Stimulated activated CD4-positive, alpha-beta T cell treated with anti-CD3 and anti-CD28 coated beads, Interleukin-2, amount 100 ng/mL, for 24 hours (primary cell): ENCODE measurements around the gene TUBE1.
"Not testable (repeated sequence)": the region's sequence is repeated elsewhere in the genome, so short reads cannot be mapped to it uniquely, and the experiment has no call there.

Source experiments
- DNase-seq, 2 donors: peaks; one replicate each; pipeline ENCODE4 v3.0.0-alpha.2; 2020

The TUBE1 gene

DNA sequence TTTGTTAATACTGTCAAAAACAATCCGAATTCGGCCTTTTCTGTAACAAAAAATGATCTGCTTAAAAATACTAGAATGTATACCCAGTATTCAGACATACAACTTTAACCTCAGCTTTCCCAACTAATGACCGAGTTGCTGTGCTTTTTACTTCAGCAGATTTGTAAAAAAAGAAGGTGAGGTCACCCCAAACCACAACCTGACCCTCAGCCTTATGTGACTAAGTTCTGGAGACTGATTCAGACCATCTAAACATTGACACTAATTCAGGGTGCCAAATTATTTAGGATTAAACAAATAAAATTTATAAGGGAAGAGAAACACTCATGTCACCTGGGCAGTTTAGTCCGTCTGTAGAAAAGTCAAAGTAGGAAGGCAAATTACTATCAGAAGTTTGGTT is 25.7 kb downstream of the TUBE1 start:
- DNase-seq = no peak

DNA sequence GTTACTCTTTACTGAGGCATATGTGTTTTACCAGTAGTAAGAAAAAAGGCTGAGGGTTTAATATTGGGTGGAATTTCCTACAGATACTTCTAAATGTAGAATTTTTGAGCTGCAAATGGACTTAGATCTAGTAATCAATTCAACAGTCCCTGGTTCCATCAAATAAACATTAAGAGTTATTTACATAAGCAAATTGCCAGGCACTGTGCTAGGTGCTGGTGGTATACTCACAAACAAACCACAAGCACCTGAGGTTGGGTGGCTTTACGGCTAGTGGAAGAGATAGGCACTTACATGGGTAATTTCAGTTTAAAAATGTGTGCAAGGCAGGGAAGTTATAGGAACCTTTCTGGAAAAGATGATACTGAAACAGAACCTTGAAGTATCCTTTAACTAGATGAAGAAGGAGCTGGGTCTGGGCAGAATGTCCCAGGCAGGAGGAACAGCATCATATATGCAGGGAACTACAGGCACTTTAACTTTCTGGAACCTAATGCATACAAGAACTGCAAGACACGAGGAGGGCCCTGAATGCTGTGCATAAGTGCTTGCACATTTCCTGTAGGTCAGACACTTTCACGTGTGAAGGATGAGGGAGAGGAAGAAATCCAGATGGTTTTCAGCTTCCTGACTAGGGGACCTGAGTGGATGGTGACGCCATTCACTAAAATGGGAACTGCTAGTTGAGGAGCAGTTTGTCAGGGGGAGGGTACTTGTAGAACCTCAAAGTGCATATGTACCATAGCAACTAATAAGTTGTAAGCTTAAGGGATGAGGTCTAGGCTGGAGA is 28.8 kb downstream of the TUBE1 start:
- DNase-seq = no peak

DNA sequence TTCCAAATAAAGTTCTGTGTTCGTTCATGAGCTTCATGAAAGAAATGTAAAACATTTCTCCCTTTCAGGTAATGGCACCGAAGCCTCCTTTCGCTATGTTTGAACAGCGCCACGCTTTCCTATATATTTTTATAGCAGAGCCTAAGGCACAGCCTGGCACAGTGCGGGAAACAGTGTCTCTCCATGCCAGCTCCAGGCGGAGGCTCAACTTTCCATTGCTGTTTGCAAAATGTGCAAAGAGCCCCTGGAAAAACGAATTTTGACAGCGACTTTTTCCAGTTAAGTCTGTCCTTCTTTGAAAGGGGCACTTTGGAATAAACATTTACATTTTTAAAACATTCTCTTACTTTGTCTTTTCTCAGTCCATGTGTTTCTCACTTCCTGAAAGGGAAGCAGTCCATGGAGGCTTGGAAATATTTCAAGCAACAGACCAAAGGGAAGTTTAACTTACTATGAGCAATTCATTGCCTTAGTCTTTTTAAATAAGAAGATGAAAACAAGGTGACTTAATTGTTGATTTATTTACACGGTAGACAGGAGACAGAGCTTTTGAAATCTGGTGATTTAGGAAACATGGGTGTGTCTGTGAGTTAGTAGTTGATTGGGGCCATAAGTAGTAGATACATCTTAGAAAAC is 32.6 kb downstream of the TUBE1 start:
- DNase-seq = no peak

DNA sequence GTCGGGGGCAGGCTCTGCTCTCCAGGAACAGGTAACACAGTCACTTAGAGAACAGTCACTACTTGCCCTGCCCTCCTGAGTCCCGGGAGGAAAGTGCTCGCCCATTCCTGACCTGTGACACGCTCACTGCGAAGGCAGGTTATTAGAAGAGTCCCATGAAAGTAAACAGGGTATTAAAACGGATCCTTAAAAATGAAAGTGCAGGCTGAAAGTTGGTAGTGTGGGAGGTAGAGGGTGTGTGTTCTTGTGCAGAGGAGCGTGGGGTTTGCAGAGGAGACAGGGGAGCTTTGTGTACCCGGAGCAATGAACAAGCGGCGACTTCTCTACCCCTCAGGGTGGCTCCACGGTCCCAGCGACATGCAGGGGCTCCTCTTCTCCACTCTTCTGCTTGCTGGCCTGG is 33.3 kb downstream of the TUBE1 start, which contains the start of gene CCN6:
CCN6 (plus strand) TSS at position 104 of the 400 bp plus-strand sequence; CDS start at position 358, 254 bp downstream.
- no peak for DNase-seq

DNA sequence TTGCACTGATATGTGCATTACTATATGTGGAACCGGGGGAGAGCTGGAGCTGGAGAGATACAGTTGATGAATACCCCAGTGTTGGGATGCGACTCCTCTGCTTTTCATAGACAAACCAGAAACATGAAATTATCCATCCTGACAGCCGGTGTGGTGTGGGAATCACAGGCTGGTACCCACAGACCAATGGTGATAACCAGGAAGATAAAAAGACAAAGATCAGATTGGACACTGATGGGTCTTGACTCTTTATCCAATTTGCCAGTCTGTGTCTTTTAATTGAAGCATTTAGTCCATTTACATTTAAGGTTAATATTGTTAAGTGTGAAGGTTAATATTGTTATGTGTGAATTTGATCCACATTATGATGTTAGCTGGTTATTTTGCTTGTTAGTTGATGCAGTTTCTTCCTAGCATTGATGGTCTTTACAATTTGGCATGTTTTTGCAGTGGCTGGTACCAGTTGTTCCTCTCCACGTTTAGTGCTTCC is 36.0 kb downstream of the TUBE1 start:
- not testable (repeated sequence) for DNase-seq

DNA sequence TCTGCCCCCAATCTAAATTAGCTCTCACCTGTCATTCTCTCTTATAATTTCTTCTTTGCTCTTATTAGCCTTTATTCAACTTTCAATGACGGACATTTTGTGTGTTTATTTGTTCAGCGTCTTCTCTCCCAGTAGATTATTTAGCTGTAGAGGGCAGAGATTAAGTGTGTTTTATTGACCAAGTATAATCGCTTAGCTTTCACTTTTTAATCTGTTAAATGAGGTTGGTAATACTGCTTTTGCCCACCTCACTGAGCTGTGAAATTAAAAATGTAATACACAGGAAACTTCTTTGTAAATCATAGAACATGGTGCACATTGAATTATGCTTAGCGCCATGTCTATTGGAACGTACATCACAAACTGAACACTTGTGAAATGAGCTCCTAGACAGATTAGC is 36.9 kb downstream of the TUBE1 start:
- no peak for DNase-seq

DNA sequence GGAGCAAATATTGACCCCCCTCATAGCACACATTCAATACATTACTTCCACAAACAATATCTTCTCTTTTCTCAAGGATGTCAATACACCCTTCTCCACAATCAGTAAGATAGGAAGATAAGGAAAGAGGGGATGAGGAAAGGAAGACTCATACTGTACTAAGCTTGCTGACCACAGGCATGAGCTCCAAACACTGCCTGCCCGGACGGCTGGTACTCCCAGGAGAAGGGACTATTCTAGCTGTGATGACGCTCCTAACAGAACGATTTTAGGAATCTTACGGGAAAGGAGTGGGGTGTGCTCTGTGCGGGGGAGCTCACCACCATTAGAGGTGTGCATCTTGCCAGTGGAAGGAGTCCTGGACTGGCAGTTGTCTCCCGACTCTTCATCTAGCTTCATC is 37.3 kb downstream of the TUBE1 start:
- DNase-seq = no peak

DNA sequence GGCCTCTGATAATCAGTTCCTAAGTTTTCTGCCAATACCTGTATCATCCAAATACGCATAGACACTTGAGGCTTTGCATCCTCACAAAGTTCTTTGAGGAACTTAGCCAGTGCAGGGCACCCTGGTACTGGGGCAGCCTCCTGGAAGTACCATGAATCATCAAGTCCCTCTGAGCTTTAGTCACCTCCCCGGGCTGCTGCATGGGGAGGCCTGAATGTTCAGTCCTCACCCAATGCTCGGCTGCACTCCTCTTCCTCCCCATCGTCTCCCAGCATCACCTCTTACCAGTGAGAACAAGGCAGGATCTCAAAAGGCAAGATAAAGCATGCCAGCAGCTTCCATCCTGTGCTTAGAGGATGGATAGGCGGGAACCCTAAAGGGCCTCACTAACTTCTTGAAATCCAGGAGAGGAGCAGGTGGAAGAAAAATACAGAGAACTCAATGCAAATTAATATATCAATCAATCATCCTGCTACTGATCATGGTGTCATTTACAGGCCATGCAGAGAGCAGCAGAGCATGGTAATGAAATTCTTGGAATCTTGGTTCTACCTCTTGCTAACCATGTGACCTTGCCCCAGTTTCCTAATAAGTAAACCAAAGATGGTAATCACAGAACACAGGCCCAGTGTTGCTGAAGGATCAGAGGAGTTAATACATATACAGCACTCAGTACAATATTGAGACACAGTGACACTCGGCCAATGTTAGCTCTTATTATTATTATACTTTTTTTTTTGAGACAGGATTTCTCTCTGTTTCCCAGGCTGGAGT is 38.1 kb downstream of the TUBE1 start:
- DNase-seq = no peak

DNA sequence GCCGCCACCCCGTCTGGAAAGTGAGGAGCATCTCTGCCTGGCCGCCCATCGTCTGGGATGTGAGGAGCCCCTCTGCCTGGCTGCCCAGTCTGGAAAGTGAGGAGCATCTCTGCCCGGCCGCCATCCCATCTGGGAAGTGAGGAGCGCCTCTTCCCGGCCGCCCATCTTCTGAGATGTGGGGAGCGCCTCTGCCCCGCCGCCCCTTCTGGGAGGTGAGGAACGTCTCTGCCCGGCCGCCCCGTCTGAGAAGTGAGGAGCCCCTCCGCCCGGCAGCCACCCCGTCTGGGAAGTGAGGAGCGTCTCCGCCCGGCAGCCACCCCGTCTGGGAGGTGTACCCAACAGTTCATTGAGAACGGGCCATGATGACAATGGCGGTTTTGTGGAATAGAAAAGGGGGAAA is 39.8 kb downstream of the TUBE1 start:
- not testable (repeated sequence) for DNase-seq

DNA sequence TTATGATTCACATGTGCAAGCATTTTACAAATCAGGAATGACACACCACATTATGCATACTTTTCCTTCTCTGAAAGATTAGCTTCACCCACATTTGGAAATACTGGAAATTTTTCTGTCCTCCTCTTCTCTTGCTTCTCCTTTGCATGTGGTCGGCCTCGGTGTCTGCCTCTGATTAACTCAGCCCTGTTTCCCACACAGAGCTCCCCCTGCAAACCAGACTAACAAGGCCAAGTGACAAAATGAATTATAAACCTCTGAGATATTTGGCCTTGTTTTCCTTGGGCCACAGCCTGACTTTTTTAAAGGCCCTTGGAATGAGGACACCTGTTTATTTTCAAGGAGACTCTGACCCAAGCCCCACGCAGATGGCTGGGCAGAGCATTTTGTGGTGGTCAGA is 42.4 kb downstream of the TUBE1 start:
- no peak for DNase-seq

DNA sequence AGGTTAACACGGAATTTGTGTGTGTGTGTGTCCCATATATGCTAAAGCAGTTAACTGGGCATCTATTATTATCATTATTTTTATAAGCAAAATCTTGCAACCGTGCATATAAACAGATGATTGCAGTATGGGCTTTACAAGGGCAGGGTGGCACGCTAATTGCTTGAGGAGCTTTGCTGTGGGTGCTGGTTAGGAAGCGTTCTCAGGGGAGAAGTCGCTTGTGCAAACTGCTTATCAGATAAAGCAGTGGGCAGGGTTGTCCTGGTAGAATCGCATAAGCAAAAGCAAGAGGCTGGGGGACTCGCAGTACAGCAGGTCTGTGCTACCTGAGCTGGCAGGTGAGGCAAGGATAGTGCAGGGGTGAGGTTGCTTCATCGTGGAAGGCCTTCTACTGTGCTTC is 43.1 kb downstream of the TUBE1 start:
- no peak for DNase-seq

DNA sequence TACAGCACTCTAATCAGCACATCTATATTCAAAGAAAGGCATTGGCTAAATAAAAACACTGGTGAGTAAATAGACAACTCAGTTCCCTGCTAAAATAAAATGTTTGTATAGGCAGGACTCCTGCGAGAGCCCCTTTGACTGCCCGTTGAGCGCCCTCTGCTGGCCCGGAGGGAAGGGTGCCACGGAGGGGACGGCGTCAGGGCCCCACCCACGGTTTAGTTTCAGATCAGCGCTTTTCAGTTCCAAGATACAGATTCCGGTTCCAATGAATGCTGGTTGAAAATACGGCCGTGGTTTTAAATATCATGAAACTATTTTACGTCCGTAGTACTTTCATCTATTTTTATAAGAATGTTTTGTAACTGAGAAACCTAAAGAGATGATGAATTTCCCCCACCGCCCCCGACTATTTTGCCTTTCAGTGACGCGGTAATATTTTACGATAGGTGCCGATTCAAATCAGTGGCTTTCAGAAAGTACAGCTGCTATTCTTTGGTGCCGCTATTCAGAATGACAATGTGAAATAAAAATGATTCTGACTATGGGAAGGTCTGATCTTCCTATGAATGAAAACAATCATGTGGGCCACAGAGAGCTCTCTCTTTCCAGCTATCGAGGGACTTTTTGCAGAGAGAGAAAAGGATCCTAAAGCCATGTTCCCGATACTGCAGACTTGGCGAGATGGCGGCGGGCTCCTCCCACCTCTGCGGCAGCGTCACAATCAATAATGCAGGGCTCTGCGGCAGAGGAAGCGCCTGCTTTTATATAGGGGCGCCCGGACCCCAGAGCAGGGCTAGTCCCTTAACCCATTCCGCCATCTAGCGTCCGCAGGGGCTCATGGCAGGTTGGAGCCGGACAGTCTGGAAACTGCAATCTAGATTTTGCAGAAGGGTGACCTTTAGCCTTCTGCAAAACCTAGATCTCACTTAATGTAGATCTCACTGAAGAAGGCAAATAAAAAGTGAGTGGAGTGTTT is 44.0 kb downstream of the TUBE1 start:
- peak; percentile 92 to 95 for DNase-seq

DNA sequence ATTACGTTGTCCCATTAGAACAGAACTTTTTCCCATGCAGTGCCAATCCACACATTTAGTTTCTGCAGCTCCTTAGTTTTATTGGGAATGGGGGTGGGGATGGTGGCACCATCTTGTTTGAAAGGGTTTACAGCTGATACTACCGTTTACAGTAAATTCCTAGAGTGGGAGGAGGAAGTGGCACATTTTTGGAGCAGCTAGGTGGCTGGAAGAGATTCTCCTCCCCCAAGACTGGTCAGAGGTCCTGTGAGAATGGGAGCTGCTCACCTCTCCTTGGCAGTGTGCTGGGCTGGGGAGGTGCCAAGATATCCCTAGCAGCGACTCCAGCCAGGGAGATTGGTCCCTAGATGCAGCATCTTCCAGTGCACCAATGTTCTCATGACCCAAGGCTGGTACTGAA is 45.7 kb downstream of the TUBE1 start:
- DNase-seq = no peak

DNA sequence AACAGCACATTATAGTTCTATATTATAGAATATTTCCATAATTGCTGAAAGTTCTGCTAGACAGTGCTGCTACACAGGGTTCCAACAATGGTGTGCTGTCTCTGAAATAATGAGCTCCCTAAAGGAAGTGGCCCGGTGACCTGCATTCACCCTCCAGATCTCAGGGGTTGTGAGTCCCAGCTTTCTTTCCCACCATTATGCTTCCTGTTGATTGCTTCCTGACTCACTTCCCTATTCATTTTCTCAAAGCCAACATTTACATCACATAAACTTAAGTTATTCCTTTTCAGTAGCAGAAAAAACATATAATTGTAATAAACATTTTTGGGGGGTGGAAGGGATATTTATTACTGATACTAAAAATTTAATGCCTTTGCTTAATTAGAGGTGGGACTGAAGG is 46.3 kb downstream of the TUBE1 start:
- DNase-seq = no peak

DNA sequence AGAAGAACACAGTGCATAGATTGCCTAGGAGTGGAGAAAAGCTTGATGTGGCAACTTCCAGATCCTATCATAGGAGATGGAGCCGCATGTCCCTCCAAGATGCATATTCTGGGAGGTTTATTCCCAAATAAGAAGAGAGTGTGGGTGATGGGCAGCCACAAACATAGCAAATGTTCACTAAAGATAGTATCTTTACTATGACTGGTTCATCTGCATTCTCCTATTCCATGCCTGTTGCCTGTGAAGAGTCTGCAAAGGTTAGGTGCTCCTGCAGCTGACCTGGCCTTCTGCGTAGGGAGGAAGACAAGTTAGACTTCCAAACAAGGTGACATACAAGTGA is 47.9 kb downstream of the TUBE1 start:
- no peak for DNase-seq

DNA sequence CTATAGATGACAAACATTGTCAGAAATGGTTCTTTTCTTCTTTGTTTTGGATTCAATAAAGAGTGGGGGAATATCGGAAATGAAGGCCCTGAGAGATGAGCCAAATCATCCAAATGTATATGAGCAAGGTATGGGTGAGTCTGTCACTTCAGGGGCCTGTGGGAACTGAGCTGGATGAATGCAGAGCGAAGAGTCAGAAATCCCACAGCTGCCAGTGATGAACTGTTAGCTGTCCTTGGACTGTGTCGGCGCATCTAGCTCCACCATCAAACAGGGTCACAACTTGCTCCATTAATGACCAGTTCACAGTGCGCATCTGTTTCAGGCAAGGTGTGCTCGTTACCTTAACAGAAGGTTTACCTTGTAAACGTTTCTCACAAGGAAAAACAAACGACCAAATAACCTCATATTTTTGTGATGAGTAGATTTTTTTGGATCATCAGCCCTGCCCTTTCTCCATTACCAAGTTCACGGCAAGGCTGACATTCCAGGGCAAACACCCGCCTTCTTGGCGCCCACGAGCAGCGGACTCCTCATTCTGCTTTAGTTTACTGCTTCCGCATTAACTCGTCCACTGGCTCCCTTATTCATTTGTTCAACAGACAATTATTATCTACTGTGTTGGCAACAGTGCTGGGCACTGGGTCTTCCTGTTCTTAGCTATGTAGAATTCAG is 48.4 kb downstream of the TUBE1 start:
- no peak for DNase-seq

DNA sequence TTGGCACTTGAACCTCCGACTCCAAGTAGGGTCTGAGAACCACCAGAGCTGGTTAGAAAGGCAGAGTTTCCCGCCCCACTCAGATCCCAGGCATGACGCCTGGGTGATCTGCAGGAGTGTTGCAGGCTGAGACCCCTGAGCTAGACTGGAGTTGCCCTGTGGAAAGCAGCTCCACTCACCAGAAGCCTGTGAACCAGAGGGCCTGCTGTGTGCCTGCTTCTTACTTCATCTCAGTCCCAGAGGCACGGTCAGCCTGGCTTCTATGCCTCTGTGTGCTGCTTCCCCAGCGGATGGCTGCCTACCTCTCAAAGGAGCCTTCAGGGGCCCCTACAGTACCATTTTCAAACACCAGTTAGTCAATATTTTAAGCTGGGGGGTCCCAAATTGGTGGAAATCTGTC is 49.0 kb downstream of the TUBE1 start:
- DNase-seq = no peak

DNA sequence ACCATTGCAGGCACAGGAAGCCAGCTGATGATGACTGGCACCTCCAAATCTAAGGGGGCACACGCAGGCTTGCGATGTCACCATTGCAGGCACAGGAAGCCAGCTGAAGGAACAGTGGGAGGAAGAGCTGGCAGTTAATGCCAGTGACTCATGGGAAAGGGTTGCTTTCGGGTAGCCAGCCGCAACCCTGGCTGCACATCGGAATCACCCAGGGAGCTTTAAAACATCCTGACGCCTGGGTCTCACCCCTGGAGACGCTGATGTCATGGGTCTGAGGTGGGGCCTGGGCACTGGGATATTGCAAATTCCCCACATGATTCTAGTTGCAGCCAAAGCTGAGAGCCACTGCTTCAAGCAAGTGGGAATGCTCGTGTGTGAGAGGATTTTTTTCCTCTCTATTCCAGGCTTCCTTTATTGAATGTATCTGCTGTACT is 49.5 kb downstream of the TUBE1 start:
- peak in 1 of 2 donors; percentile 42 for DNase-seq

DNA sequence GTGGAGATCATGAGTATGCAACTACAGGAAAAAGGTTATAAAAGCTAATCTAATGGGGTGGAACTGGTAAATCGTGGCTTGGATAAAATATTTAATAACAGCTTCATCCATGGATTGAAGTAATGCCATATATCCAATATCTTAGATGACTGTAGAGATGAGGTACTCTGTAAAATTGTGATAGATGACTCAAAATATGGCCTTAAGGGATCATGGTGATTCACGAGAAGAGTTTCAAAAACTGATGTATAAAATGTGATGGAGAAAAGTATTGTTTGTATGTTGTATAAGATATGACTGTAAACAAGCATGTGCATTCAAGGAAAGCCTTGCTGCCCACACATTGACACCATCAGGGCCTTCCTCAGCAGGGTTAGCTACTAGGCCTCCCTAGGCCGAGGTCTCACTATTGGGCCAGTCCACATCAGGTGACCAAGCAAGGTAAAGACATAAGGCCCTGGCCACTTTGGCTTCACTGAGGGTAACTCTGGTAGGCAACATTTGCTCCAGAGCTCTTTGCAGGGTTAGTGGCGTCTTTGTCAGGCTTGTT is 51.1 kb downstream of the TUBE1 start:
- no peak for DNase-seq

DNA sequence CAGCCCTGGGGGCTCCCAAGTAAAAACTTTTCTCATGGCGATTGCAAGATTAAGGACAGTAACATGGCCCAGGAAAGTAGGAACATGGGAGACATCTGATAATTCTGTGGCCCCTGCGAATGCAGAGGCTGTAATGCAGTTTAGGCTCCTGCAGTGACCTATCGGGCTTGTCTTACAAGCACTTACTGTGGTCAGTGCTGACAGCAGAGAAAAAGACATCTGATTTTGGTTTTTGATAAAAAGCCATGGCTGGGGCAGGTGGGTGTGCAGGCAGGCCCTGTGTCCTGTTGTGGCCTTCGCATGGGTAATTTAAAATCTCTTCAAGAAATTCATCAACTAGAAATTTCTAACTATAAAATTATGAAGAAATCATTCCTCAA is 52.7 kb downstream of the TUBE1 start:
- no peak for DNase-seq

DNA sequence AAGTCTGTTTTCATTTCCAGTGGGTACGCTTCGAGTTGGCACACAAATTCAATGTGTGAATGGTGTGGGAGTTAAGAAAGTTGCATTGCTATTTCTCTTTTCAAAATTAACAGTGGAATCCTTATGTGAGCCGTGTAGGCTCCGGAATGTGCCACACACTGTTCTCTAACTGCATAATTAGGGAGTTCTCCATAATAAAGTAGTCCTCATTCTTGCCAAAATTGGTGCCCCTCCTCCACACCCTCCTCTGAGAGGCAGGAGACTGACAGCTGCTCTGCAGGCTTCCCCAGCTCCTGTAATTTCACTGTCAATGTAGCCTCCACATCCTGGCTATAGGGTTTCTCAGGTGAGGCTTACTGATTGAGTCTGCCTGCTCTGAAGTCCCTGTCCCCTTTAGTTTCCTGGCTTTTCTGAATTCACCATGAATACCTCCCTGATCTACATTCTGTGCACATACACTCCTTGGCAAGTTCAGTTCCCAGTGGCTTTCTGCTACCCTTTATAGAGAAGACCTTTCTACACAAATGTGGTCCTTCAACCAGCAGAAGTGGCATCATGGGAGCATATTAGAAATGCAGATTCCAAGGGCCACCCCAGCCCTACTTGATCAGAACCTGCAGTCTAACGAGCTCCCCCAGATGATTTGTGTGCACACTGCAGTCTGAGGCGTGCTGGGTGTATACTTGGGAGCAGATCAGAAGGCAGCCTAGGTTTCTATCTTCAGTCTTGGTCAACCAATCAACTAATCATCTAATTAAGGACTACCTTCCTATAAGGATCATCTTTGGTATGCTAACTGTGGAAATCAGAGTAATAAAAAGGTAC is 53.3 kb downstream of the TUBE1 start:
- peak in 1 of 2 donors; percentile 19 for DNase-seq
